Diencephalon (tissue), 1 donor: ENCODE measurements around the gene RUNX3. TPM values are rescaled to one million over a fixed set of nuclear protein-coding genes. Genes with fewer than 3 reads are reported as not detected.

Source experiments
- small RNA-seq: library from RNA; depleted of rRNA; stranded (forward); fragments of <200 nt; gene quantifications from one replicate; pipeline ENCODE3, GENCODE V24; 2014
- total RNA-seq: library from RNA; depleted of rRNA; stranded (reverse); fragments of >200 nt; gene quantifications from one replicate; pipeline ENCODE4 v1.2.3, GENCODE V29; 2014

Gene RUNX3
- total RNA-seq = 0.23 TPM

GRCh38 chr1:24930260-24931145 lies at the start of gene RUNX3:
RUNX3 (minus strand) TSS chr1:24930276; CDS start chr1:24929868, 408 bp downstream.

Small RNA genes within 50 kb of the gene (small RNA-seq; reads per million reads assigned to genes)
- not detected for gene MIR6731

Other genes starting within 250 kb of the RUNX3 start
- gene CLIC4, start 184.8 kb downstream of the RUNX3 start, total RNA-seq = 110 TPM